K562 (cell line): ENCODE results near the gene OARD1. TPM values are rescaled to one million over a fixed set of nuclear protein-coding genes. Genes with fewer than 3 reads are reported as not detected.

Experiments used
- CBFA2T3 ChIP-seq: fragments of 450-650 bp; IDR thresholded peaks from 2 replicates; pipeline ENCODE4 v1.6.1; 2017
- CBX8 ChIP-seq: fragments of 200-600 bp; sonication (generic); IDR thresholded peaks from 2 replicates; pipeline ENCODE4 v1.6.1; 2012; ENCODE audit warnings: borderline replicate concordance, mixed run types, low read depth, mild to moderate bottlenecking, moderate library complexity, mixed read lengths, low read length, control low read depth, inconsistent platforms; ENCODE audit not compliant: poor library complexity, severe bottlenecking; ENCODE audit errors: extremely low read depth
- CHCHD3 ChIP-seq: fragments of 250-450 bp; sonication (Bioruptor Pico); IDR thresholded peaks from 2 replicates; pipeline ENCODE4 v2.1.2; 2022; ENCODE audit warnings: mild to moderate bottlenecking
- DPF2 ChIP-seq: fragments of 450-650 bp; IDR thresholded peaks from 2 replicates; pipeline ENCODE4 v1.6.1; 2016
- ELF2 ChIP-seq: fragments of 250-450 bp; sonication (Bioruptor Pico); IDR thresholded peaks from 2 replicates; pipeline ENCODE4 v1.5.0; 2021; ENCODE audit warnings: mild to moderate bottlenecking
- FOXA3 ChIP-seq, 2 experiments: fragments of 450-650 bp in 1 of 2; sonication (generic) in 1 of 2; formaldehyde crosslinking; IDR thresholded peaks in 1 of 2; conservative IDR thresholded peaks in 1 of 2; 2 replicates each; pipeline versions ENCODE4 v1.4.0 to v1.8.0; 2020 to 2022; ENCODE audit warnings: mild to moderate bottlenecking in 2 of 2, missing genetic modification reagents in 1 of 2
- GABPB1 ChIP-seq: sonication (generic); formaldehyde crosslinking; IDR thresholded peaks from 2 replicates; pipeline ENCODE4 v1.8.0; 2022; ENCODE audit warnings: mild to moderate bottlenecking, missing genetic modification reagents
- HDAC8 ChIP-seq: fragments of 450-650 bp; IDR thresholded peaks from 2 replicates; pipeline ENCODE4 v1.6.1; 2016; ENCODE audit warnings: mild to moderate bottlenecking, missing genetic modification characterization, moderate library complexity, missing compliant biosample characterization
- HNRNPLL ChIP-seq: fragments of 200-400 bp; formaldehyde crosslinking; IDR thresholded peaks from 2 replicates; pipeline ENCODE4 v1.6.1; 2017; ENCODE audit warnings: low read length, low read depth, mild to moderate bottlenecking; ENCODE audit not compliant: poor library complexity, severe bottlenecking
- KDM5B ChIP-seq: fragments of 200-600 bp; sonication (generic); IDR thresholded peaks from 2 replicates; pipeline ENCODE4 v1.6.1; 2012; ENCODE audit warnings: low read depth, mild to moderate bottlenecking, moderate library complexity, low read length, control low read depth, inconsistent platforms; ENCODE audit not compliant: insufficient replicate concordance
- KLF16 ChIP-seq: IDR thresholded peaks from 2 replicates; pipeline ENCODE4 v1.6.1; 2016; ENCODE audit warnings: antibody characterized with exemption
- LCOR ChIP-seq: sonication (generic); formaldehyde crosslinking; IDR thresholded peaks from 2 replicates; pipeline ENCODE4 v1.8.0; 2022; ENCODE audit warnings: mild to moderate bottlenecking, missing genetic modification reagents
- MEF2A ChIP-seq: IDR thresholded peaks from 2 replicates; pipeline ENCODE4 v1.6.1; 2011; ENCODE audit warnings: low read depth, mild to moderate bottlenecking, low read length, moderate library complexity; ENCODE audit not compliant: control insufficient read depth
- MXI1 ChIP-seq: IDR thresholded peaks from 2 replicates; pipeline ENCODE4 v1.6.1; 2011; ENCODE audit warnings: low read depth, mild to moderate bottlenecking, improper control_type of control experiment, low read length
- PTBP1 ChIP-seq: fragments of 200-400 bp; formaldehyde crosslinking; IDR thresholded peaks from 2 replicates; pipeline ENCODE4 v1.6.1; 2017; ENCODE audit warnings: low read depth, low read length
- SMARCA4 ChIP-seq: fragments of 450-650 bp; IDR thresholded peaks from 2 replicates; pipeline ENCODE4 v1.6.1; 2016
- TAF9B ChIP-seq: fragments of 450-650 bp; IDR thresholded peaks from 2 replicates; pipeline ENCODE4 v1.6.1; 2018; ENCODE audit warnings: mild to moderate bottlenecking; ENCODE audit not compliant: partially characterized antibody
- ZBTB7A ChIP-seq: IDR thresholded peaks from 2 replicates; pipeline ENCODE4 v1.6.1; 2011; ENCODE audit warnings: low read depth, mild to moderate bottlenecking, low read length, moderate library complexity, borderline replicate concordance; ENCODE audit not compliant: control insufficient read depth
- ZNF24 ChIP-seq: fragments of 450-650 bp; IDR thresholded peaks from 2 replicates; pipeline ENCODE4 v1.6.1; 2016
- ZNF3 ChIP-seq: fragments of 250-450 bp; sonication (Bioruptor Pico); IDR thresholded peaks from 2 replicates; pipeline ENCODE4 v1.5.0; 2021; ENCODE audit warnings: mild to moderate bottlenecking, moderate library complexity
- ZNF57 ChIP-seq: fragments of 450-650 bp; formaldehyde crosslinking; IDR thresholded peaks from 2 replicates; pipeline ENCODE4 v1.4.0; 2020; ENCODE audit warnings: mild to moderate bottlenecking, moderate library complexity
- ZNF75A ChIP-seq: fragments of 450-650 bp; formaldehyde crosslinking; IDR thresholded peaks from 2 replicates; pipeline ENCODE4 v1.4.0; 2020; ENCODE audit warnings: mild to moderate bottlenecking
- polyA plus RNA-seq, 8 experiments: library from polyadenylated mRNA; depleted of rRNA in 4 of 8; stranded (reverse) in 5 of 8; unstranded in 3 of 8; fragments of >200 nt; fragmentation: Nextera tagmentation in 2 of 8; fragmentation: Illumina TruSeq in 1 of 8; extraction: Ambion mirVana in 2 of 8; extraction: Trizol in 1 of 8; gene quantifications; 2 replicates each; pipeline versions ENCODE4 v1.2.1 to v1.2.3, GENCODE V29; 2011 to 2014; ENCODE audit warnings: inconsistent platforms in 1 of 8, missing spikeins in 1 of 8
- total RNA-seq, 7 experiments: library from RNA; depleted of rRNA in 6 of 7; stranded (reverse); fragments of >200 nt in 6 of 7; fragmentation: Illumina TruSeq in 2 of 7; extraction: Trizol in 2 of 7; gene quantifications; 2 replicates each; pipeline versions ENCODE4 v1.2.1 to v1.2.3, GENCODE V29; 2011 to 2021; ENCODE audit warnings: low replicate concordance in 1 of 7
- TF ChIP-seq, protein P1 (sequence below): sonication (generic); formaldehyde crosslinking; IDR thresholded peaks from 2 replicates; pipeline ENCODE4 v1.9.0; 2022; ENCODE audit warnings: mild to moderate bottlenecking, missing genetic modification reagents
- TF ChIP-seq, protein P2 (sequence below): sonication (generic); formaldehyde crosslinking; IDR thresholded peaks from 2 replicates; pipeline ENCODE4 v1.8.1; 2023; ENCODE audit warnings: mild to moderate bottlenecking, missing genetic modification reagents
- TF ChIP-seq, protein P3 (sequence below): IDR thresholded peaks from 2 replicates; pipeline ENCODE4 v1.6.1; 2011; ENCODE audit warnings: borderline replicate concordance, low read depth, mild to moderate bottlenecking, moderate library complexity, low read length; ENCODE audit not compliant: insufficient read depth, poor library complexity, severe bottlenecking

The OARD1 gene
- total and polyA plus RNA-seq, 9 of the 15 experiments (the other 6 are each of a cell fraction or from before 2014, with no cell fraction given) = 43.4 to 88.3 (median 61.1) TPM

DNA sequence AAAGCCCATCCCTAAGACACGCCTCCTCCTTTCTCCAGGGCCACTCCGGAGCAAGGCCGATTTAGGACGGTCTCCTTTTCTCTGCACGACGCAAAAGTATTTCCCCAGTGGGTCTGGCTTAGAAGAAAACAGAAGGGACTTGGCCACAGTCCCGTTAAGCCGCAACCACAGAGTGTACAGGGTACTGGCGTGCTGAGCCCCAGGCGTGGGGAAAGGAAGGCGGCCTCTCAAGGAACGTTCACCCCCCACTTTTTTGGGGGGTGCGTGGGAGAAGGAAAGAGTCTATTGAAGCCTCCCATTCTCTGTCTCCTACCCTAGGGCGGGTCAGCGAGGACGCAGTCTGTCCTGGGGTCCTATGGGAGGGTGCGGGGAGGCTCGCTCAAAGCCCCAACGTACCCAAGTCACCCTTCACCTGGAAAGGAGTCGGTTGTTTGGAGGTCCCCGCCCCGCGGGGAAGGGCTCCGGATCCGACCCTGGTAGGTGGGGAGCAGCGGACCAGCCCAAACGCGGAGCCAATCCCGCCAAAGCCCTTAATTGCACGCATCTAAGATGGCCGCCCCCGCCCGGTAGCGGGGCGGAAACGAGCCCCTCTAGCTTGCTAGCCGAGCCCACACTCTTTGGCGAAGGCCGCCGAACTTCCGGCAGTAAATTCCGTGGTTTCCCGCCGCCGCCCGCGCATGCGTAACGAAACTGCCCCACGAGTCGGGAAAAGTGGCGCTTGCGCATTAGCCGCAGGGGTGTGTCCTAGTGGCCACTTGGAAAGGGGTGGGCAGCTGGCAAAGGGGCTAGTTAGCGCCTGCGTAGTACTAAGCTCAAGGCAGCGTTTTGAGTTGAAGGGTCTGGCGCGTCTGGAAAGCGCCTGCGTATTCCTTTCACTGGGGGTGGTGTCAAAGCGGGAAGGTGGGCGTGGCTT lies at the start of gene OARD1 (continued):
- TF ChIP-seq, protein P1, sequence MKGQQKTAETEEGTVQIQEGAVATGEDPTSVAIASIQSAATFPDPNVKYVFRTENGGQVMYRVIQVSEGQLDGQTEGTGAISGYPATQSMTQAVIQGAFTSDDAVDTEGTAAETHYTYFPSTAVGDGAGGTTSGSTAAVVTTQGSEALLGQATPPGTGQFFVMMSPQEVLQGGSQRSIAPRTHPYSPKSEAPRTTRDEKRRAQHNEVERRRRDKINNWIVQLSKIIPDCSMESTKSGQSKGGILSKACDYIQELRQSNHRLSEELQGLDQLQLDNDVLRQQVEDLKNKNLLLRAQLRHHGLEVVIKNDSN (CRISPR knock-in tag) = no peak
- TF ChIP-seq KDM5B = peak; percentile 73
- 0 out of 2 replicates have a peak, but pooled peaks have one; percentile 73 for TF ChIP-seq CHCHD3 (CRISPR knock-in tag)
- TF ChIP-seq DPF2 = no peak; the same call in 1 of the 2 replicates
- TF ChIP-seq, protein P2, sequence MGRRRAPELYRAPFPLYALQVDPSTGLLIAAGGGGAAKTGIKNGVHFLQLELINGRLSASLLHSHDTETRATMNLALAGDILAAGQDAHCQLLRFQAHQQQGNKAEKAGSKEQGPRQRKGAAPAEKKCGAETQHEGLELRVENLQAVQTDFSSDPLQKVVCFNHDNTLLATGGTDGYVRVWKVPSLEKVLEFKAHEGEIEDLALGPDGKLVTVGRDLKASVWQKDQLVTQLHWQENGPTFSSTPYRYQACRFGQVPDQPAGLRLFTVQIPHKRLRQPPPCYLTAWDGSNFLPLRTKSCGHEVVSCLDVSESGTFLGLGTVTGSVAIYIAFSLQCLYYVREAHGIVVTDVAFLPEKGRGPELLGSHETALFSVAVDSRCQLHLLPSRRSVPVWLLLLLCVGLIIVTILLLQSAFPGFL (CRISPR knock-in tag) = peak; percentile 76; the same call in 1 of the 2 replicates
- peak; percentile 93 for TF ChIP-seq LCOR (CRISPR knock-in tag)
- no peak for TF ChIP-seq ZNF24
- TF ChIP-seq ZNF75A (CRISPR knock-in tag) = no peak
- peak; percentile 79; the same call in 1 of the 2 replicates for TF ChIP-seq ZBTB7A
- peak; percentile 67 for TF ChIP-seq SMARCA4
- TF ChIP-seq CBX8 = no peak
- no peak for TF ChIP-seq FOXA3 (CRISPR knock-in tag; conservative IDR thresholded peaks at IDR 0.05 in 1 of 2, IDR thresholded peaks at IDR 0.05 in 1 of 2)
- TF ChIP-seq ELF2 (CRISPR knock-in tag) = peak; percentile 96
- TF ChIP-seq ZNF3 (CRISPR knock-in tag) = no peak
- no peak for TF ChIP-seq MXI1
- TF ChIP-seq MEF2A = no peak
- TF ChIP-seq PTBP1 = no peak
- TF ChIP-seq, protein P3, sequence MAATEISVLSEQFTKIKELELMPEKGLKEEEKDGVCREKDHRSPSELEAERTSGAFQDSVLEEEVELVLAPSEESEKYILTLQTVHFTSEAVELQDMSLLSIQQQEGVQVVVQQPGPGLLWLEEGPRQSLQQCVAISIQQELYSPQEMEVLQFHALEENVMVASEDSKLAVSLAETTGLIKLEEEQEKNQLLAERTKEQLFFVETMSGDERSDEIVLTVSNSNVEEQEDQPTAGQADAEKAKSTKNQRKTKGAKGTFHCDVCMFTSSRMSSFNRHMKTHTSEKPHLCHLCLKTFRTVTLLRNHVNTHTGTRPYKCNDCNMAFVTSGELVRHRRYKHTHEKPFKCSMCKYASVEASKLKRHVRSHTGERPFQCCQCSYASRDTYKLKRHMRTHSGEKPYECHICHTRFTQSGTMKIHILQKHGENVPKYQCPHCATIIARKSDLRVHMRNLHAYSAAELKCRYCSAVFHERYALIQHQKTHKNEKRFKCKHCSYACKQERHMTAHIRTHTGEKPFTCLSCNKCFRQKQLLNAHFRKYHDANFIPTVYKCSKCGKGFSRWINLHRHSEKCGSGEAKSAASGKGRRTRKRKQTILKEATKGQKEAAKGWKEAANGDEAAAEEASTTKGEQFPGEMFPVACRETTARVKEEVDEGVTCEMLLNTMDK = no peak
- 0 out of 2 replicates have a peak, but pooled peaks have one; percentile 4 for TF ChIP-seq KLF16
- TF ChIP-seq ZNF57 (CRISPR knock-in tag) = no peak; the same call in 1 of the 2 replicates
- no peak for TF ChIP-seq CBFA2T3
- TF ChIP-seq GABPB1 = peak; percentile 92
- peak; percentile 73 for TF ChIP-seq TAF9B
- no peak for TF ChIP-seq HDAC8 (tag)
- TF ChIP-seq HNRNPLL = peak; percentile 76
